H1 (cell line): ENCODE data around the gene ING5.

Source experiments
- CBX5 ChIP-seq: fragments of 300-800, 300-1000 bp; sonication (generic); IDR thresholded peaks from 2 replicates; pipeline ENCODE4 v1.7.1; 2016; ENCODE audit warnings: antibody characterized with exemption, low read length, low read depth
- CTCF ChIP-seq, 3 experiments: IDR thresholded peaks; 1 replicate in 2 of 3; 2 replicates in 1 of 3; pipeline versions ENCODE4 v1.5.1 to v1.6.1; 2011; ENCODE audit warnings: low read length in 3 of 3, mild to moderate bottlenecking in 3 of 3, inconsistent platforms in 2 of 3, low read depth in 1 of 3, moderate library complexity in 1 of 3; ENCODE audit not compliant: insufficient read depth in 1 of 3; ENCODE audit errors: control extremely low read depth in 1 of 3
- POLR2A ChIP-seq, 2 experiments: IDR thresholded peaks; 1 replicate in 1 of 2; 2 replicates in 1 of 2; pipeline ENCODE4 v1.6.1; 2011; ENCODE audit warnings: low read depth in 2 of 2, low read length in 2 of 2, mild to moderate bottlenecking in 2 of 2; ENCODE audit errors: control extremely low read depth in 1 of 2

GRCh38 chr2:241720099-241720498 is 18.3 kb downstream of the ING5 start:
- TF ChIP-seq CTCF (IDR thresholded peaks at IDR 0.05; ENCODE audit: control extremely low read depth in 1 of 3, insufficient read depth in 1 of 3, low read depth in 1 of 3, low read length in 3 of 3) (no peak), CBX5 (no peak), POLR2A (IDR thresholded peaks at IDR 0.05; ENCODE audit: control extremely low read depth in 1 of 2, low read depth in 2 of 2, low read length in 2 of 2) (no peak)
